OCI-LY7 (cell line): ENCODE measurements around the gene USP24.

ENCODE experiments used
- CTCF ChIP-seq: fragments of 200-600 bp; sonication (generic); conservative IDR thresholded peaks from 2 replicates; pipeline ENCODE4 v1.5.1; 2014; ENCODE audit warnings: mild to moderate bottlenecking, antibody characterized with exemption, low read length, moderate library complexity, mixed read lengths
- EZH2phosphoT487 ChIP-seq: fragments of 200-600 bp; sonication (generic); IDR thresholded peaks from 2 replicates; pipeline ENCODE4 v1.6.1; 2018; ENCODE audit warnings: low read depth, borderline replicate concordance, mild to moderate bottlenecking, mixed run types, antibody characterized with exemption, low read length, moderate library complexity, mixed read lengths

- TF ChIP-seq CTCF, result no peak
- no peak for TF ChIP-seq EZH2phosphoT487
Measured at GRCh38 chr1:55051169-55051568, 164.0 kb downstream of the USP24 start.
